Nephron (organoid): ENCODE data around the gene PITX1.
A peak's percentile ranks its signal among the peaks of the same experiment; 100 is the strongest.

Source experiments
- H3K27ac Mint-ChIP-seq, 3 experiments: 2 replicates each; pipeline ENCODE4 v1.8.0; 2020; ENCODE audit warnings: mixed read lengths in 3 of 3, mild to moderate bottlenecking in 2 of 3, moderate library complexity in 1 of 3
- H3K27me3 Mint-ChIP-seq: 2 replicates; pipeline ENCODE4 v1.8.0; 2021; ENCODE audit warnings: low read depth, mild to moderate bottlenecking, moderate library complexity, mixed read lengths
- H3K36me3 Mint-ChIP-seq: 2 replicates; pipeline ENCODE4 v1.8.0; 2020; ENCODE audit warnings: low read depth, mixed read lengths
- H3K4me1 Mint-ChIP-seq: 2 replicates; pipeline ENCODE4 v1.8.0; 2020; ENCODE audit warnings: mixed read lengths
- H3K4me3 Mint-ChIP-seq, 3 experiments: 2 replicates each; pipeline ENCODE4 v1.8.0; 2020; ENCODE audit warnings: mild to moderate bottlenecking in 3 of 3, mixed read lengths in 3 of 3, moderate library complexity in 2 of 3
- H3K9me3 Mint-ChIP-seq: 2 replicates; pipeline ENCODE4 v1.8.0; 2020; ENCODE audit warnings: mixed read lengths
- TF ChIP-seq, protein P1 (sequence below), 3 experiments: fragments of 200-600 bp; sonication (generic); IDR thresholded peaks; one replicate each; pipeline ENCODE4 v1.5.0; 2021; ENCODE audit warnings: antibody characterized with exemption in 3 of 3; ENCODE audit not compliant: unreplicated experiment in 3 of 3

The PITX1 gene

DNA sequence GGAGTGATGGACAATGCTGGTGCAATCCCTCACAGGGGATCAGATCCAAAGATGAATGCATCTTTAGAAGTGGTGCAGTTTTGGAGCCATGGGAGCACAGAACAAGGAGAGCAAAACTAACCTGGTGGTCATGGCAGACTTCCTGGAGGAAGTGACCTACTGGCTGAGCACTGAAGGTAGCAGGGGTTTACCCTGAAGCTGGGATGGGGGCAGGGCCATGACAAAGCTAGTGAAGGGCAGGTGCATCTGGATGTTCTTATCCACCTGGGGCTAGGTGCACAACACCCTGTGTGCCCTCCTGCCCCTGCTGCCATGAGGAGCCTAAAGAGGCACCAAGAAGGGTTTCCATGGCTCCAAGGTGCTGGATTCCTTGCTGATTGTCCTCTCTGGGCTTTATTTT lies 11.5 kb upstream of the PITX1 start:
- peaks cover 99% of the 10 kb centered on the region for H3K27me3 Mint-ChIP-seq
- H3K4me1 Mint-ChIP-seq, result peaks cover 5% of the 10 kb centered on the region
- TF ChIP-seq, protein P1, sequence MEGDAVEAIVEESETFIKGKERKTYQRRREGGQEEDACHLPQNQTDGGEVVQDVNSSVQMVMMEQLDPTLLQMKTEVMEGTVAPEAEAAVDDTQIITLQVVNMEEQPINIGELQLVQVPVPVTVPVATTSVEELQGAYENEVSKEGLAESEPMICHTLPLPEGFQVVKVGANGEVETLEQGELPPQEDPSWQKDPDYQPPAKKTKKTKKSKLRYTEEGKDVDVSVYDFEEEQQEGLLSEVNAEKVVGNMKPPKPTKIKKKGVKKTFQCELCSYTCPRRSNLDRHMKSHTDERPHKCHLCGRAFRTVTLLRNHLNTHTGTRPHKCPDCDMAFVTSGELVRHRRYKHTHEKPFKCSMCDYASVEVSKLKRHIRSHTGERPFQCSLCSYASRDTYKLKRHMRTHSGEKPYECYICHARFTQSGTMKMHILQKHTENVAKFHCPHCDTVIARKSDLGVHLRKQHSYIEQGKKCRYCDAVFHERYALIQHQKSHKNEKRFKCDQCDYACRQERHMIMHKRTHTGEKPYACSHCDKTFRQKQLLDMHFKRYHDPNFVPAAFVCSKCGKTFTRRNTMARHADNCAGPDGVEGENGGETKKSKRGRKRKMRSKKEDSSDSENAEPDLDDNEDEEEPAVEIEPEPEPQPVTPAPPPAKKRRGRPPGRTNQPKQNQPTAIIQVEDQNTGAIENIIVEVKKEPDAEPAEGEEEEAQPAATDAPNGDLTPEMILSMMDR (IDR thresholded peaks at IDR 0.05; ENCODE audit: unreplicated experiment in 3 of 3), result no peak
- H3K4me3 Mint-ChIP-seq, result no peak overlapping the region
- H3K36me3 Mint-ChIP-seq, result no peaks in the 10 kb centered on the region
- no peaks in the 10 kb centered on the region for H3K9me3 Mint-ChIP-seq
- no peak overlapping the region for H3K27ac Mint-ChIP-seq

DNA sequence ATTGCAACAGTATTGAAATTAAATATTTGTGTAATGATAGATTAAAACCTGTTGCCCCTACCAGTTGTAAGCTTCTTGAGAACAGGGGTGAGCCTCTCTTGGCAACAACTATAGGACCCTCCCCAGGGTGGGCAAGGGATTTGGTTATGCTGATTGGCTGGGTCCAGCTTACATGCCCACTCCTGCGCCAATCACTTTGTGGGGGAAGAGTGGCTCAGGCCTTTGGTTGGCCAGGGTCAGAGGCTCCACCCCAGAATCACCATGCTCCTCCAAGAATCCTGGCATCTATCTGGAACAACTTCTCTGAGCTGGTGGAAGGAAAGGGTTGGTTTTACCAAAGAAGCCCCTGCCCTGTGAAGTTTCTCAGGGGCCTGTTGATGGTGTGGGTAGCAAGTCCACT lies 8.6 kb upstream of the PITX1 start:
- Mint-ChIP-seq H3K4me3 (no peak overlapping the region), H3K4me1 (peaks cover 5% of the 10 kb centered on the region), H3K36me3 (no peaks in the 10 kb centered on the region), H3K27ac (no peak overlapping the region), H3K9me3 (no peaks in the 10 kb centered on the region), H3K27me3 (peaks cover 97% of the 10 kb centered on the region)
- TF ChIP-seq, protein P1 (IDR thresholded peaks at IDR 0.05; ENCODE audit: unreplicated experiment in 3 of 3), result no peak

DNA sequence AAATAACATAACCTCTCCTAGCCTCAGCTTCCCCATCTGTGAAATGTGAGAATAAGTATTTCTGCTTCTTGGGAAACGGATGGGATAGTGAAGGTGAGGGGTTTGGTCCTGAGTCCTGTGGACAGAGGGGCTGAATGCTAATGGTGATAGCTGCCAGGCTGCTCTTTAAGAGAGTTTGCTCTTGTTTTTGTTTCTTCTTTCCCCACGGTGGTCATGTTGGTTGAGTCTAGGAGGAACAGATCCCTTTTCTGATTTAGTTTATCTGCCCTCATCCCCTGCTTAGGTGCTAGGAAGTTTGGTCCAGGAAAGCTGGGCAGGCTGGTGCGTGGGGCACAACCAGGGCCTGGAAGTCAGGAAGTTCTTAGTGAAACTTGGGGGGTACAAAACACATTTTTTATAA lies 7.7 kb upstream of the PITX1 start:
- Mint-ChIP-seq H3K4me1 (no peaks in the 10 kb centered on the region), H3K4me3 (peak overlapping the region in 2 of 3 experiments; percentile 12 to 29), H3K27ac (no peak overlapping the region), H3K36me3 (no peaks in the 10 kb centered on the region), H3K27me3 (peaks cover 97% of the 10 kb centered on the region), H3K9me3 (no peaks in the 10 kb centered on the region)
- TF ChIP-seq, protein P1 (IDR thresholded peaks at IDR 0.05; ENCODE audit: unreplicated experiment in 3 of 3), result no peak

DNA sequence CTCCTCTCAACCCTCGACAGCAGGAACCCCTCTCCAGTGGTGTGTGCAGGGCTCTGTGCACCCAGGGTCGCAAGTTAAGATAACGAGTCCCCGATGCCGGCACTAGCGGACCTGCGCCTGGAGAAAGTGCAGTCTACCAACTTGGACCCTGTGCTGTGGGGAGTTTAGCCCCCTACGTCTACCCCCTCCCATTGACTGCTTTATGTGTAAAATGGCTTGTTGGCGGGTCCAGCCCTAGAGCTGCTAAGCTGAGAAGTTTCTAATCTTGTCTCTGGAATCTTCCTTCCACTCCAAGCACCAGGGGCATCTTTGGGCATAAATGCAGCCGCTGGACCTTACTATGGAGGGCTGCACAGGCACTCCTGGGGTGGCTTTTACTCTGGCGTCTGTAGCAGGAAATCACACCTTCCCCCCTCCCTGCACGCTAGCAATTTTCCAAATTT lies 7.1 kb upstream of the PITX1 start:
- H3K27ac Mint-ChIP-seq, result no peak overlapping the region
- no peaks in the 10 kb centered on the region for H3K9me3 Mint-ChIP-seq
- peaks cover 97% of the 10 kb centered on the region for H3K27me3 Mint-ChIP-seq
- H3K4me3 Mint-ChIP-seq, result peak overlapping the region in 2 of 3 experiments; percentile 10 to 29
- TF ChIP-seq, protein P1 (IDR thresholded peaks at IDR 0.05; ENCODE audit: unreplicated experiment in 3 of 3), result no peak
- H3K4me1 Mint-ChIP-seq, result no peaks in the 10 kb centered on the region
- H3K36me3 Mint-ChIP-seq, result no peaks in the 10 kb centered on the region

DNA sequence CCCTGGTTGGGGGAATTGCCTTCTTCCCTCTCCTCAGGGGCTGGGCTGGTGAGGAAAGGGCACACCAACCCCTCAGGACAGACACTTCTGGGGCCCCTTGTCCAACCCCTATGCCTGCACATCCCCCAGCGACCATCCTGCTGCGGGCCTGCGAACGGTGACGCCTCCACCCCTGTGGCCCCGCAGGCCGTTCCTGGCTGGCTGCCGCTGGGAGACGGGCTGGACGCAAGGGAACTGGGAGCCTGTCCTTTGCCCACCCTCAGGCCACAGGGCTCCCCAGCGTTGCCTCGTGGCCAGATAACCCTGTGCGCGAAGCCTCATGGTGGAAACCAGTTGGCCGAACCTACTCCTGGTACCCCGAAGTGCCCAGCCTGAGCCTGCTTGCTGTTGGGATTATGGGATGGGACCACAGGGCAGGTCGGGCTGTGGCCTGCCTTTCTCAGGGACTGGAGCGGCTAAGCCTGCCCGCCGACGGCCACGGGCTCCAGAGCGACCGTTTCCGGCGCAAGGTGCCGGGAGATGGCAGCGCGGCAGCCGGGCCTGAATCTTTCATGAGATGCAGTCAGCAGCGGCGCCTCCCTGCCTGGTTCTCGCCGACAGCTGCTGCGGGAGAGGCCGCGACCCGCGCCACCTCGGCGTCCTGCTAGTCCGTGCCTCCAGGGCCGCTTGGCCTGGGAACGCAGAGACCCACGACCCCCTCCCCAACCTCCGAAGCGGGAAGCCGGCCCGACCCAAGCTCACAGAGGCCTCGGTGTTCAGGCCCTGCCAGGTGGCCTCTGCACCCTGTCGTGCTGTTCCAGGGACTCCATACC lies 6.5 kb upstream of the PITX1 start:
- H3K27me3 Mint-ChIP-seq, result peaks cover 96% of the 10 kb centered on the region
- H3K4me3 Mint-ChIP-seq, result peak overlapping the region in 1 of 3 experiments; percentile 21
- TF ChIP-seq, protein P1 (IDR thresholded peaks at IDR 0.05; ENCODE audit: unreplicated experiment in 3 of 3), result no peak
- no peaks in the 10 kb centered on the region for H3K9me3 Mint-ChIP-seq
- no peaks in the 10 kb centered on the region for H3K4me1 Mint-ChIP-seq
- no peak overlapping the region for H3K27ac Mint-ChIP-seq
- H3K36me3 Mint-ChIP-seq, result no peaks in the 10 kb centered on the region

DNA sequence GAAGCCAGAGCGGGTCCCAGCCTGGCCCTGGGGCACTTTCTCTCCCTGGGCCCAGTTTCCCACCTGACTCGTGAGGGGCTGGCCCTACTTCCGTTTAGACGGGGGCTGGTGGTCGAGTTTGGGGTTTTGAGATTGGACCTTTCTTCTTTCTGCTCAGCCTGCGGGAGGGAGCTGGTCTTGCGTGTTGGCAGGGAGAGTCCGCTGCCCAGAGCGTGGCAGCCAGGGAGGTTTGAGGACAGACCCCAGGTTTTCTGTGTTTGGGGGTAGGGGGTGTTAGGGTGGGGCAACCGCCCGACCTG lies 6.0 kb upstream of the PITX1 start:
- H3K4me1 Mint-ChIP-seq, result peaks cover 2% of the 10 kb centered on the region
- no peaks in the 10 kb centered on the region for H3K36me3 Mint-ChIP-seq
- TF ChIP-seq, protein P1 (IDR thresholded peaks at IDR 0.05; ENCODE audit: unreplicated experiment in 3 of 3), result no peak
- no peak overlapping the region for H3K27ac Mint-ChIP-seq
- H3K27me3 Mint-ChIP-seq, result peaks cover 96% of the 10 kb centered on the region
- H3K4me3 Mint-ChIP-seq, result peak overlapping the region in 1 of 3 experiments; percentile 21
- no peaks in the 10 kb centered on the region for H3K9me3 Mint-ChIP-seq
